Coronary artery (tissue), 2 donors: ENCODE data around the gene SORCS3.

Source experiments
- DNase-seq: peaks from one replicate; pipeline ENCODE4 v3.0.0-alpha.2; 2017; ENCODE audit warnings: low spot score
- H3K27ac ChIP-seq, 2 donors: fragments of 200-600 bp; sonication (generic); one replicate each; pipeline ENCODE4 v1.5.1; 2016 to 2019
- H3K4me3 ChIP-seq: fragments of 200-600 bp; sonication (generic); 2 replicates; pipeline ENCODE4 v1.5.1; 2016; ENCODE audit warnings: mild to moderate bottlenecking, moderate library complexity
- CTCF ChIP-seq: fragments of 200-600 bp; sonication (generic); IDR thresholded peaks from one replicate; pipeline ENCODE4 v1.5.1; 2019; ENCODE audit warnings: antibody characterized with exemption

SORCS3 gene

GRCh38 chr10:105112862-105113261 lies 471.8 kb downstream of the SORCS3 start:
- no peak for DNase-seq
- TF ChIP-seq CTCF = no peak
- Histone ChIP-seq H3K4me3 (no peak overlapping the region), H3K27ac (no peak overlapping the region)

- no peak for DNase-seq
- Histone ChIP-seq H3K27ac (no peak overlapping the region), H3K4me3 (no peak overlapping the region)
- no peak for TF ChIP-seq CTCF
These were observed 472.6 kb downstream of the SORCS3 start for GRCh38 chr10:105113666-105114065.

GRCh38 chr10:105121743-105122142 lies 480.7 kb downstream of the SORCS3 start:
- Histone ChIP-seq H3K27ac (no peak overlapping the region), H3K4me3 (no peak overlapping the region)
- no peak for DNase-seq
- no peak for TF ChIP-seq CTCF

- no peak overlapping the region for H3K27ac ChIP-seq
- no peak for DNase-seq
- H3K4me3 ChIP-seq = no peak overlapping the region
- TF ChIP-seq CTCF = no peak
These were observed 487.0 kb downstream of the SORCS3 start for GRCh38 chr10:105128111-105128510.

- Histone ChIP-seq H3K27ac (no peak overlapping the region), H3K4me3 (no peak overlapping the region)
- no peak for TF ChIP-seq CTCF
- no peak for DNase-seq
These were observed 497.3 kb downstream of the SORCS3 start for GRCh38 chr10:105138358-105138757.

- H3K4me3 ChIP-seq = no peak overlapping the region
- DNase-seq = no peak
- no peak overlapping the region for H3K27ac ChIP-seq
- TF ChIP-seq CTCF = no peak
These were observed 498.3 kb downstream of the SORCS3 start for GRCh38 chr10:105139363-105139896.

- TF ChIP-seq CTCF = no peak
- Histone ChIP-seq H3K4me3 (no peak overlapping the region), H3K27ac (no peak overlapping the region)
- no peak for DNase-seq
These were observed 499.5 kb downstream of the SORCS3 start for GRCh38 chr10:105140600-105140999.
